Measurements from ENCODE around the gene ADAMTS6. TPM values are rescaled to one million over a fixed set of nuclear protein-coding genes. Genes with fewer than 3 reads are reported as not detected.

Gene ADAMTS6
- total and polyA plus RNA-seq, 2 experiments from 2014 or later, result 0.78 to 2.0 TPM

- TF ChIP-seq ZNF462 (CRISPR knock-in tag; IDR thresholded peaks at IDR 0.05) (no peak), ZNF114 (CRISPR knock-in tag; IDR thresholded peaks at IDR 0.05) (no peak)
Measured at GRCh38 chr5:65248896-65249295, 232.8 kb downstream of the ADAMTS6 start (continued).

- H3K4me3 ChIP-seq, result no peak overlapping the region
- H4K20me1 ChIP-seq (replicated peaks; ENCODE audit: insufficient read depth), result no peaks in the 10 kb centered on the region
- peak overlapping the region; percentile 35; the same call in 1 of the 2 replicates for H2AFZ ChIP-seq
- no peaks in the 10 kb centered on the region for H3K9me2 ChIP-seq (ENCODE audit: insufficient read depth)
- Mint-ChIP-seq H3K4me1 (peaks cover 28% of the 10 kb centered on the region), H3K27me3 (ENCODE audit: insufficient read depth, low read depth, poor library complexity) (peaks cover 3% of the 10 kb centered on the region), H3K36me3 (ENCODE audit: low read depth) (no peaks in the 10 kb centered on the region), H3K9me3 (no peaks in the 10 kb centered on the region), H3K27ac (peak overlapping the region; percentile 43), H3K4me3 (no peak overlapping the region)
- no peak overlapping the region for H3K4me2 ChIP-seq
- no peak overlapping the region for H3K27ac ChIP-seq (ENCODE audit: low read depth)
- ATAC-seq, result peak; percentile 42; the same call in 2 of the 3 replicates
- no peaks in the 10 kb centered on the region for H3F3A ChIP-seq (replicated peaks; ENCODE audit: low read depth)
- H3K79me2 ChIP-seq (replicated peaks; ENCODE audit: insufficient read depth), result no peaks in the 10 kb centered on the region
- DNase-seq (ENCODE audit: low spot score), result peak; percentile 21
- 0 out of 2 replicates have a peak, but pooled peaks cover 10% of the 10 kb centered on the region for H3K4me1 ChIP-seq (ENCODE audit: insufficient read depth)
- H3K27me3 ChIP-seq (ENCODE audit: insufficient read depth), result no peaks in the 10 kb centered on the region
- no peaks in the 10 kb centered on the region for H3K36me3 ChIP-seq (ENCODE audit: insufficient read depth)
- TF ChIP-seq CREB1 (CRISPR knock-in tag; IDR thresholded peaks at IDR 0.05; ENCODE audit: low read depth) (no peak), ZNF462 (CRISPR knock-in tag; IDR thresholded peaks at IDR 0.05) (no peak), ETS1 (IDR thresholded peaks at IDR 0.05) (no peak), STAT1 (IDR thresholded peaks at IDR 0.05; ENCODE audit: unreplicated experiment) (no peak), CTCF (conservative IDR thresholded peaks at IDR 0.05; ENCODE audit: low read depth in 2 of 2) (no peak), POLR2AphosphoS5 (IDR thresholded peaks at IDR 0.05; ENCODE audit: low read depth) (no peak)
Measured at GRCh38 chr5:65247594-65247993, 234.1 kb downstream of the ADAMTS6 start.

All from GM23338 (cell line).